HG02870 (cell line): ENCODE results near the gene ADCY4.
A peak's percentile ranks its signal among the peaks of the same experiment; 100 is the strongest.

Source experiments
- ATAC-seq: cut with Tn5 transposase; IDR thresholded peaks from one replicate; pipeline ENCODE4 v1.9.1; 2021; ENCODE audit warnings: mild to moderate bottlenecking, moderate library complexity; ENCODE audit not compliant: unreplicated experiment

Gene ADCY4

DNA sequence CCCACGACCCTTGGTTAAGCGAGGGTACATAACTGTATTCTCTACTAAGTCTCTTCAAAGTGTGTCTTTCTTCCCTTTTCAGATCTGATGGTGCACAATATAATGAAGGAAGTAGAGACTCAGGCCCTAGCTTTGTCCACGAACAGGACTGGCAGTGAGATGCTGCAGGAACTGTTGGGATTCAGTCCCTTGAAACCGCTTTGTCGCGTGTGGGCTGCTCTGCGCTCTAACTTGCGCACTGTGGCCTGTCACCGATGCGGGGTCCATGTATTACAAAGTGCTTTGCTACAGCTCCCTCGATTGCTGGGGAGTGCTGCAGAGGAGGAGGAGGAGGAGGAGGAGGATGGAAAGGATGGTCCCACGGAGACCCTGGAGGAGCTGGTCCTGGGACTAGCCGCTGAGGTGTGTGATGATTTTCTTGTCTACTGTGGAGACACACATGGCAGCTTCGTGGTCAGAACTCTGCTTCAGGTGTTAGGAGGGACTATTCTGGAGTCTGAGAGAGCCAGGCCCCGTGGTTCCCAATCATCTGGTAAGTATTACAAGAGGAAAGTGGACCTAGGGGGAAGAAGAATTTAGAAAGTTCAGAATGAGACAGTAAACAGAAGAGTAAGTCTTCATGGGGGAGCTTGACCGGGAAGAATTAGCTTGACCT lies 34.4 kb downstream of the ADCY4 start:
- no peak for ATAC-seq

GRCh38 chr14:24299255-24300191 lies 35.3 kb downstream of the ADCY4 start, which contains the start of the genes DHRS1 and NOP9:
DHRS1 (minus strand) TSS chr14:24299780; CDS start chr14:24299106, 674 bp downstream.
NOP9 (plus strand) TSS chr14:24299850; CDS start chr14:24299955, 105 bp downstream.
- peak; percentile 54 for ATAC-seq

GRCh38 chr14:24298892-24299254 lies 36.0 kb downstream of the ADCY4 start:
- ATAC-seq, result no peak

DNA sequence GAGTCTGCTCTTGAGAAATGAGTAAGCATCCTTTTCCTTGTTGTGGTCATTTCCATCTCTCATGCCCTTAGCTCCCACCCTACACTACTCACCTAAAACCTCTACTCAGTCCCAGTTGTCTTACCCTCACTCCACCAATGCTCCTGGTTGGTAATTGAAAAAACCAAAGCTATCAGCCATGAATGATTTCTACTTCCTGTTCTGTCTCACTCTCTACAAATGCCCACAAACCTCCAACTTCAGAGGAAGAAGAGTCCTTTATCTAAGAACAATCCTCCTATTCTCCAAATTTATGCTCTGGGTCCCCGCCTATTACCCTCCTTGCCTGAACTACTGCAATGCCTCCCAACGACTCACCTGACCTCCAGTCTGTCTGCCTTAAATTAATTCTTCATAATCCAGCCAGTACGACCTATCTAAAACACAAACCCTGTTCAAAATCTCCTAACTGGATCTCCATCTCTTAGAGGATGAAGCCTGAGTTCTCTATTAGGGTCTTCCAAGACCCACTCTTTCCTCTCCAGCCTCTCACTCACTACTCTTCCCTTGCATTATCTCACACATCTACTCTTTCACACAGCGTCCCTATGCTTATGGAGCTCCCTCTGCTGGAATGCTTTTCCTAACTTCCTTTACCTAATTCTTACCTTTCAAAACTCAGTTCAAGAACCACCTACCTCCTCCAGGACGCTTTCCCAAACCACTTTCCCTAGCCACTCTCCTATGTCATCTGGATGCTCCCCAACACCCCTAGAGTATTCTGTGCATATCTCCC lies 37.5 kb downstream of the ADCY4 start:
- ATAC-seq, result peak; percentile 15

GRCh38 chr14:24296341-24297157 lies 38.3 kb downstream of the ADCY4 start:
- ATAC-seq, result peak; percentile 43

GRCh38 chr14:24293525-24293924 lies 41.3 kb downstream of the ADCY4 start:
- ATAC-seq, result no peak

GRCh38 chr14:24292118-24292807 lies 42.6 kb downstream of the ADCY4 start:
- no peak for ATAC-seq

DNA sequence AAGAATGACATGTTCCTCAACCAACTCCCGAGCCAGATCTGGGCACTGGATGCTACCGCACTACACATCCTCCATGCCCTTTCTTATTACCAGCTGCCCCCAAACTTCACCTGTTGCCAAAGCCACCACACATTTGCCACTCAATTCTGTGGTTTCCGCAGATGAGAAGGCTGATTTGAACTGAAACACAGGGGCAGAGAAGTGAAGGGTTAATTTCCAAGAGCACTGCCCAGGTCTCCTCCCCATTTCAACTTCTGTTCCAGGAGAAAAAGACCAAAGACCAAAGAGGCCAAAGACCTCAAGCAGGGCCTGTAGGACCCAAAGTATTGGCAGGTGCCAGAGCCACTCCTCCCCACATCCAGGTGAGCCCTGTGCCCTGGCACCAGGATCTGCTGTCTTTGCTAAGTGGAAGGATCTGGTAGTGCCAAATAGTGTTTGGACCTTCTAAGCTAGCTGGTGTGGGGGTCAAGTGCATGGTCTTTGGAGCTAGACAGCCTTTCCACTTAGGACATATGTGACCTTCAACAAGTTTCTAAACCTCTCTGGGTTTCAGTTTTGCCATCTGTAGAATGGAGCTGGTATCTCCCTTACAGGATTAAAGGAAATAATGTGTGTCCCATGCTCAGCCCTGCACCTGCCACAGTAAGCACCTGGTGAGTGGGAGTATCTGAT lies 43.3 kb downstream of the ADCY4 start:
- ATAC-seq, result no peak

GRCh38 chr14:24290746-24291145 lies 44.1 kb downstream of the ADCY4 start:
- no peak for ATAC-seq

GRCh38 chr14:24289649-24290280 lies 45.1 kb downstream of the ADCY4 start:
- ATAC-seq, result peak; percentile 82

GRCh38 chr14:24286996-24287395 lies 47.9 kb downstream of the ADCY4 start:
- no peak for ATAC-seq

- no peak for ATAC-seq
Observed at GRCh38 chr14:24285351-24285750, 49.5 kb downstream of the ADCY4 start.

DNA sequence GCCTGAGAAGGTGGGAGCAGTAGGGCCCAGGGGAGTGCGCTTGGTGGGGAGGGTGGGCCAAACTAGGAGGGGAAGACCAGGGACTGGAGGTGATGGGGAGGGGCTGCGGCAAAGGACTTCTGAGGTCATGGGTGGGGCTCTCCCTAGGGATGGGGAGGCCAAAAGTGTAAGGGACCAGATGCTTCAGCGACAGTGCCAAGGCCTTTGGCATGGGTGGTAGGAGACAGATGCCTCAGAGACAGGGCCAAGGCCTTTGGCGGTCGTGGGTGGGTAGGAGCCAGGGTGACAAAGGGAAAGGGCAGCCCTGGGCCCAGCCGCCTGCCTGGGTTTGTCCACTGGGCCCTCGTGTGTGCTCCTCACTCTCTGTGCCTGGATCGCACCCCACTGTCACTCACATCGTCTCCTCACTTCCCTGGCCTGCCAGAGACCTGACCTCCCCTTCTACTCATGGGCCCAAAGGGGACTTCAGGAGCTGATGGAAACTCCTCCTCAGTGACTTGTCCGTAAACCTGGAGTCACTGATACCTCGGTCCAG lies 50.3 kb downstream of the ADCY4 start:
- no peak for ATAC-seq

DNA sequence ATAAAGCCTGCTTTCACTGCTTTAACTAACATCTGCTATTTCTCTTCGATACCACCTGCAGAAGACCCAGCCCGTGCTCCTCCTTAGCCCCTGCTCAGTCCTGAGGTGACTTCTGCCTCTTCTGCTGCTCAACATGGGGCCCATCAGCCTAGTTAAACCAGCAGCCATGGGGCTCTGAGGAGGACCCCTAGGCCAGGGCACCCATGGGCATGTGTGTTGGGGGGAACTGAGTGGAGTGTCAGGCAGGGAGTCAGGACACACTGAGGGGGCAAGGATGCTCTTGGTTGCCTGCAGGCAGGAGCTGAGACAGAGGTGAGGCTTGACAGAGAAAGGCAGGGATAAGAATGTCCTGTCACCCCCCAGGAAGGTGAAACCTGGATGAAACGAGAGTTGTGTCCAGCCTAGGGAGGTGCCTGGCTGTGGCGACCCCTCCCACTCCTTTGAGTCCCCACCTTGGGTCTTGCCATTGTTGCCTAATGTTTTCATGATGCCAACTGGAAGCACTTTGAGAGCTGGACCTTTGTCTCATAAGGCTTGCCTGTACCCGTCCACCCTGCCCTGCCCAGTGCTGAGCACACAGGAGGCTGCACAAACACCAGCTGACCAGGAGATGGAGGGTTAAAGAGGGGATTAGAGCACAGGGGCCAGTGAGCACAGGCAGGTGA lies 50.9 kb downstream of the ADCY4 start:
- ATAC-seq, result no peak

GRCh38 chr14:24282736-24283135 lies 52.1 kb downstream of the ADCY4 start:
- no peak for ATAC-seq

DNA sequence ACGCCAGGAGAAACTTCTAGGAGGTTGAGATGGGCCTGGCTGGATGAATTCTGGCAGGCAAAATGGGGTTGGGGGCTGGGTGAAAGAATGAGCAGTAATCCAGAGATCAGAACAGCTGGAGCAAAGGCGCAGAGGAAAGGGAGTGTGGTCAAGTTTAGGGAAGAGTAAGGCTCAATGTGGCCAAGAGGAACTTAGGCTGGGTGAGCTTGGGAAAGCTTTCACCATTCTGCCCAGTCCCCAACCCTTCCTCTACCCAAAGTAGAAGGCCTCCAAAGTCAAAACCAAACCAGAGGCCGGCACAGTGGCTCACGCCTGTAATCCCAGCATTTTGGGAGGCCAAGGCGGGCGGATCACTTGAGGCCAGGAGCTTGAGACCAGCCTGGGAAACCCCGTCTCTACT lies 53.2 kb downstream of the ADCY4 start:
- no peak for ATAC-seq

GRCh38 chr14:24280797-24281460 lies 53.9 kb downstream of the ADCY4 start:
- no peak for ATAC-seq
